Lower lobe of right lung (tissue), 2 donors: ENCODE data around the gene BABAM2. TPM values are rescaled to one million over a fixed set of nuclear protein-coding genes. Genes with fewer than 3 reads are reported as not detected.
A peak's percentile ranks its signal among the peaks of the same experiment; 100 is the strongest.

ENCODE experiments used
- ATAC-seq, 2 donors: fragments of 200-7000 bp; cut with Tn5 transposase; one replicate each; pipeline ENCODE4 v1.9.1; 2020 to 2022; ENCODE audit warnings: mild to moderate bottlenecking in 2 of 2, moderate library complexity in 2 of 2
- DNase-seq: peaks from one replicate; pipeline ENCODE4 v3.0.0-alpha.2; 2020
- H3K27ac ChIP-seq: fragments of 200-600 bp; one replicate; pipeline ENCODE4 v1.8.0; 2022
- H3K27me3 ChIP-seq: fragments of 200-600 bp; one replicate; pipeline ENCODE4 v1.8.0; 2022; ENCODE audit warnings: low read depth
- H3K36me3 ChIP-seq: fragments of 200-600 bp; one replicate; pipeline ENCODE4 v1.8.0; 2022; ENCODE audit warnings: mild to moderate bottlenecking
- H3K4me1 ChIP-seq: fragments of 200-600 bp; one replicate; pipeline ENCODE4 v1.8.0; 2022
- H3K4me3 ChIP-seq: fragments of 200-600 bp; one replicate; pipeline ENCODE4 v1.8.0; 2022; ENCODE audit warnings: mild to moderate bottlenecking
- H3K9me3 ChIP-seq: fragments of 200-600 bp; one replicate; pipeline ENCODE4 v1.8.0; 2022
- intact Hi-C: fragments of 100-400 bp; cut with DNase I; formaldehyde crosslinking; loops from one replicate; pipeline ENCODE4 v1.11.0; 2022
- total RNA-seq: library from RNA; stranded (reverse); fragmentation: NEBNext Ultra II Directional; extraction: Animal tissue kit (Norgen Biotek cat#: 25700); gene quantifications from one replicate; pipeline ENCODE4 v1.2.1, GENCODE V29; 2021
- TF ChIP-seq, protein P1 (sequence below): fragments of 200-600 bp; IDR thresholded peaks from one replicate; pipeline ENCODE4 v1.8.0; 2022; ENCODE audit warnings: antibody characterized with exemption, mild to moderate bottlenecking
- donor health status: DM: no; HTN: yes; CAD: no; lungs with severe emphysema.

BABAM2 gene
- total RNA-seq, 1 donor from 2014 or later, result 39.5 TPM

DNA sequence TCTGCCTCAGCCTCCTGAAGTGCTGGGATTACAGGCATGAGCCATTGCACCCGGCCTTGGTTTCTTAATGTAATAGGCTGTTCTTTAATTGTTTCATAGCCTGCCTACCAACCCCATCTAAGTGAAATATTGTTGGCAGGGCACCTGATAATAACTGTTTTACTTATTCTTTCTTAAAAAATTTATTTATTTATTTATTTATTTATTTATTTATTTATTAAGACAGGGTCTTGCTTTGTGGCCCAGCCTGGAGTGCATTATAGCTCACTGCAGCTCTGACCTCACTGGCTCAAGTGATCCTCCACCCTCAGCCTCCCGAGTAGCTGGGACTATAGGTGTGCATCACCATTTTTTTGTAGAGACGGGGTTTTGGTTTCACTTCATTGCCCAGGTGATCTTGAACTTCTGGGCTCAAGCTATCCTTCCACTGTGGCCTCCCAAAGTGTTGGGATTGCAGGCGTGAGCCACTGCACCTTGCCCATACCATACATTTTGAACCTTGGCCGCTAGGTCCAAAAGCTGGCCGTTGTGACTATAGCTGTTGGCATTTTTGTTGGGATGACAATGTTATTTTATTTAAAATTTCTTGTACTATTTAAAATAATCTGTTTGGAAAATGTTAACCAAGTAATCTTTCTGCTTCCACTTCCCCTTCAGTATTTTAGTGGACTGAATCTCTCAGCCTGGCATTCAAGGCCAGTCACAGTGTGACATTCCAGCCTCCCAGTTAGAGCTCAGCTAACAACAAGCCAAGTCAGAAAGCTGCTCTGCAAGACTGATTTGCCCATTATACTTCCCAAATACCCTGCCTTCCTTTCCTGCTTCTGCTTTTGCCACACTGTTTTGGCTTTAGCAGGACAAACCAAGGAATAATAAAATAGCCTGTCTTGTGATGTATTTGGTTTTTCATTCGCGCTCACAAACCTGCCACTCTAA is 52.4 kb downstream of the BABAM2 start:
- intact Hi-C loops, result no loop called here
- Histone ChIP-seq H3K27ac (no peak overlapping the region), H3K27me3 (no peaks in the 10 kb centered on the region), H3K4me1 (peaks cover 9% of the 10 kb centered on the region), H3K9me3 (no peaks in the 10 kb centered on the region), H3K36me3 (peaks cover 8% of the 10 kb centered on the region), H3K4me3 (no peak overlapping the region)
- ATAC-seq (no peak), DNase-seq (no peak)
- TF ChIP-seq, protein P1, sequence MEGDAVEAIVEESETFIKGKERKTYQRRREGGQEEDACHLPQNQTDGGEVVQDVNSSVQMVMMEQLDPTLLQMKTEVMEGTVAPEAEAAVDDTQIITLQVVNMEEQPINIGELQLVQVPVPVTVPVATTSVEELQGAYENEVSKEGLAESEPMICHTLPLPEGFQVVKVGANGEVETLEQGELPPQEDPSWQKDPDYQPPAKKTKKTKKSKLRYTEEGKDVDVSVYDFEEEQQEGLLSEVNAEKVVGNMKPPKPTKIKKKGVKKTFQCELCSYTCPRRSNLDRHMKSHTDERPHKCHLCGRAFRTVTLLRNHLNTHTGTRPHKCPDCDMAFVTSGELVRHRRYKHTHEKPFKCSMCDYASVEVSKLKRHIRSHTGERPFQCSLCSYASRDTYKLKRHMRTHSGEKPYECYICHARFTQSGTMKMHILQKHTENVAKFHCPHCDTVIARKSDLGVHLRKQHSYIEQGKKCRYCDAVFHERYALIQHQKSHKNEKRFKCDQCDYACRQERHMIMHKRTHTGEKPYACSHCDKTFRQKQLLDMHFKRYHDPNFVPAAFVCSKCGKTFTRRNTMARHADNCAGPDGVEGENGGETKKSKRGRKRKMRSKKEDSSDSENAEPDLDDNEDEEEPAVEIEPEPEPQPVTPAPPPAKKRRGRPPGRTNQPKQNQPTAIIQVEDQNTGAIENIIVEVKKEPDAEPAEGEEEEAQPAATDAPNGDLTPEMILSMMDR, result no peak

DNA sequence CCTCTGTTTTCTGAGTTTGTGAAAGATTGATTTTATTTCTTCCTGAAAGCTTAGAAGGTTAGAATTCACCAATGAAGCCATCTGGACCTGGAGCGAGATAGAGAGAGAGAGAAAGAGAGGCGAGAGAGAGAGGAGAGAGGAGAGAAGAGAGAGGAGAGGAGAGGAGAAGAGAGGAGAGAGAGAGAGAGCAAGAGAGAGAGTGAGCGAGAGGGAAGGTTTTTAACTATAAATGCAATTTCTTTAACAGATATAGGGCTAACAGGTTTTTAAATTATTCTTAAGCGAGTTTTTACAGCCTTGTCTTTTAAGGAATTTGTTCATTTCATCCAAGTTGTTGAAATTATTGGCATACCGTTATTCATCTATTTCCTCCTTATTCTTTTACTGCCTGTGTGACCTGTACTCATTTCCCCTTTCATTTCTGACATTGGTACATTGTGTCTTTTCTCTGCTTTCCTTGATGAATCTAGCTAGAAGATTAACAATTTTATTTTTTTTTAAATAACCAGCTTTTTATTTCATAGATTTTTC is 56.1 kb downstream of the BABAM2 start:
- TF ChIP-seq, protein P1, result no peak
- Histone ChIP-seq H3K36me3 (peaks cover 8% of the 10 kb centered on the region), H3K4me1 (no peaks in the 10 kb centered on the region), H3K27ac (no peak overlapping the region), H3K27me3 (no peaks in the 10 kb centered on the region), H3K9me3 (no peaks in the 10 kb centered on the region), H3K4me3 (no peak overlapping the region)
- DNase-seq, result no peak
- intact Hi-C loops, result no loop called here
- no peak for ATAC-seq

GRCh38 chr2:27952070-27952469 is 61.5 kb downstream of the BABAM2 start:
- intact Hi-C loops, result no loop called here

GRCh38 chr2:27953077-27953476 is 62.5 kb downstream of the BABAM2 start:
- H3K27ac ChIP-seq, result no peak overlapping the region
- DNase-seq, result no peak

More at GRCh38 chr2:27952070-27952469, 61.5 kb downstream of the BABAM2 start:
- H3K9me3 ChIP-seq, result peaks cover 4% of the 10 kb centered on the region
- no peaks in the 10 kb centered on the region for H3K36me3 ChIP-seq
- H3K4me1 ChIP-seq, result peaks cover 32% of the 10 kb centered on the region
- no peaks in the 10 kb centered on the region for H3K27me3 ChIP-seq
- ATAC-seq, result no peak
- TF ChIP-seq, protein P1, result no peak
- no peak for DNase-seq
- no peak overlapping the region for H3K27ac ChIP-seq
- H3K4me3 ChIP-seq, result no peak overlapping the region

DNA sequence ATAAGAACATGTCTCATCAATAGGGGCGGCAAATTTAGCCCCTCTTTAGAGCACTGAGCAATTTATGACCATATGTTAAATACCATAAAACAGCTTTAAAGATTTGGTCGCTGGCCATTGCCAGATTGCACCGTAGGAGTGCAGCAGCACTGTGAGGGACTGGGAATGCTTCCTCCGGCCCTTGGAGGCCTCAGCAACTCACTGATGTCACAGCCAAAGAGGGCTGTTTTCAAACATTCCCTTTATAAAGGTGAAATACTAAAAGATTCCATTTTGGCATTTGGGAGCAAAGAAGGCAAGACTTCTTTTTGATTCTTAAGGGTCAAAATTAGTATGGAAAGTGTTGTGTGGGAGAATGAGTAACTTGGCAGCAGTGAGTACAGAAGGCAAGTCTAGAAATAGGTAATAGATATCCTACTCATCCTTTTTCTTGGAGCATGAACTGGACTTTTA is 63.7 kb downstream of the BABAM2 start:
- TF ChIP-seq, protein P1, result no peak
- intact Hi-C loops, result no loop called here
- Histone ChIP-seq H3K27me3 (no peaks in the 10 kb centered on the region), H3K4me1 (peaks cover 52% of the 10 kb centered on the region), H3K9me3 (peaks cover 4% of the 10 kb centered on the region), H3K36me3 (no peaks in the 10 kb centered on the region), H3K27ac (peak overlapping the region; percentile 20), H3K4me3 (no peak overlapping the region)
- no peak for DNase-seq
- ATAC-seq, result peak in 1 of 2 donors; percentile 7

More at GRCh38 chr2:27953077-27953476, 62.5 kb downstream of the BABAM2 start:
- peaks cover 4% of the 10 kb centered on the region for H3K9me3 ChIP-seq
- H3K4me1 ChIP-seq, result peaks cover 42% of the 10 kb centered on the region
- no peak overlapping the region for H3K4me3 ChIP-seq
- no peak for ATAC-seq
- intact Hi-C loops, result no loop called here
- no peaks in the 10 kb centered on the region for H3K36me3 ChIP-seq
- H3K27me3 ChIP-seq, result no peaks in the 10 kb centered on the region
- TF ChIP-seq, protein P1, result no peak
